Measurements from ENCODE around the gene DCTN4.
A peak's percentile ranks its signal among the peaks of the same experiment; 100 is the strongest.
"Not testable (repeated sequence)": the region's sequence is repeated elsewhere in the genome, so short reads cannot be mapped to it uniquely, and the experiment has no call there.

Gene DCTN4
- 50.4 to 111 (median 68.4) reads per million in 9 experiments for total RNA-seq

GRCh38 chr5:150758531-150759333 is at the start of gene DCTN4:
TSS of gene DCTN4 (minus strand) at chr5:150759017. CDS start at chr5:150758993, 24 bp downstream.
- H3K36me3 Mint-ChIP-seq (ENCODE audit: insufficient read depth): peaks cover 30% of the 10 kb centered on the region
- H3K27ac Mint-ChIP-seq: no peak within 1 kb of the TSS
- peaks cover 14 to 22% of the 10 kb centered on the region in 2 donors for H3K4me1 Mint-ChIP-seq (ENCODE audit: low read depth in 2 of 2)
- no peaks in the 10 kb centered on the region for H3K9me3 Mint-ChIP-seq
- DNase-seq (peak; percentile 89 to 90 (median 89)), ATAC-seq (replicated peaks) (peak; percentile 91)
- peaks cover 13 to 16% of the 10 kb centered on the region in 2 donors for H3K27me3 Mint-ChIP-seq
- H3K4me3 Mint-ChIP-seq: peak within 1 kb of the TSS in 1 of 2 donors; percentile 27

- Mint-ChIP-seq H3K36me3 (ENCODE audit: insufficient read depth) (no peaks in the 10 kb centered on the region), H3K27me3 (peaks cover 15 to 30% of the 10 kb centered on the region in 2 donors), H3K4me1 (ENCODE audit: low read depth in 2 of 2) (no peaks in the 10 kb centered on the region), H3K9me3 (no peaks in the 10 kb centered on the region), H3K4me3 (no peak overlapping the region), H3K27ac (no peak overlapping the region)
- DNase-seq (no peak), ATAC-seq (replicated peaks) (no peak)
Observed at GRCh38 chr5:150804388-150804787, 45.6 kb upstream of the DCTN4 start.

- Mint-ChIP-seq H3K27me3 (peaks cover 15 to 30% of the 10 kb centered on the region in 2 donors), H3K4me3 (no peak overlapping the region), H3K27ac (no peak overlapping the region), H3K9me3 (no peaks in the 10 kb centered on the region), H3K4me1 (ENCODE audit: low read depth in 2 of 2) (no peaks in the 10 kb centered on the region), H3K36me3 (ENCODE audit: insufficient read depth) (no peaks in the 10 kb centered on the region)
- ATAC-seq (replicated peaks): peak; percentile 56
- peak in 2 of 3 experiments; percentile 16 to 21 for DNase-seq
Observed at GRCh38 chr5:150801117-150801927, 42.5 kb upstream of the DCTN4 start.

- Mint-ChIP-seq H3K27me3 (peaks cover 0 to 7% of the 10 kb centered on the region in 2 donors), H3K4me1 (ENCODE audit: low read depth in 2 of 2) (no peaks in the 10 kb centered on the region), H3K9me3 (no peaks in the 10 kb centered on the region), H3K36me3 (ENCODE audit: insufficient read depth) (no peaks in the 10 kb centered on the region), H3K4me3 (no peak overlapping the region), H3K27ac (no peak overlapping the region)
- no peak for DNase-seq
- ATAC-seq (replicated peaks): no peak
Observed at GRCh38 chr5:150797384-150797783, 38.6 kb upstream of the DCTN4 start.

- Mint-ChIP-seq H3K36me3 (ENCODE audit: insufficient read depth) (no peaks in the 10 kb centered on the region), H3K27ac (no peak overlapping the region), H3K4me1 (ENCODE audit: low read depth in 2 of 2) (peaks cover 2 to 4% of the 10 kb centered on the region in 2 donors), H3K4me3 (no peak overlapping the region), H3K9me3 (no peaks in the 10 kb centered on the region), H3K27me3 (peaks cover 0 to 13% of the 10 kb centered on the region in 2 donors)
- ATAC-seq (replicated peaks) (no peak), DNase-seq (no peak)
Observed at GRCh38 chr5:150794927-150795326, 36.1 kb upstream of the DCTN4 start.

GRCh38 chr5:150793423-150793888 is 34.6 kb upstream of the DCTN4 start:
- peaks cover 0 to 13% of the 10 kb centered on the region in 2 donors for H3K27me3 Mint-ChIP-seq
- H3K4me3 Mint-ChIP-seq; H3K27ac Mint-ChIP-seq; DNase-seq; H3K36me3 Mint-ChIP-seq (ENCODE audit: insufficient read depth); H3K4me1 Mint-ChIP-seq (ENCODE audit: low read depth in 2 of 2); ATAC-seq (replicated peaks); H3K9me3 Mint-ChIP-seq: not testable (repeated sequence)

GRCh38 chr5:150791536-150791935 is 32.7 kb upstream of the DCTN4 start:
- ATAC-seq (replicated peaks): no peak
- Mint-ChIP-seq H3K9me3 (no peaks in the 10 kb centered on the region), H3K4me1 (ENCODE audit: low read depth in 2 of 2) (peaks cover 6 to 11% of the 10 kb centered on the region in 2 donors), H3K27ac (no peak overlapping the region), H3K4me3 (no peak overlapping the region), H3K36me3 (ENCODE audit: insufficient read depth) (no peaks in the 10 kb centered on the region), H3K27me3 (peaks cover 0 to 13% of the 10 kb centered on the region in 2 donors)
- DNase-seq: no peak

- peaks cover 0 to 13% of the 10 kb centered on the region in 2 donors for H3K27me3 Mint-ChIP-seq
- peaks cover 6 to 14% of the 10 kb centered on the region in 2 donors for H3K4me1 Mint-ChIP-seq (ENCODE audit: low read depth in 2 of 2)
- ATAC-seq (replicated peaks) (peak; percentile 96), DNase-seq (peak in 1 of 3 experiments; percentile 11)
- no peaks in the 10 kb centered on the region for H3K36me3 Mint-ChIP-seq (ENCODE audit: insufficient read depth)
- H3K9me3 Mint-ChIP-seq: no peaks in the 10 kb centered on the region
- H3K27ac Mint-ChIP-seq: peak overlapping the region; percentile 17 to 67
- no peak overlapping the region for H3K4me3 Mint-ChIP-seq
Observed at GRCh38 chr5:150789943-150790611, 31.3 kb upstream of the DCTN4 start.

- H3K4me3 Mint-ChIP-seq: no peak overlapping the region
- peak overlapping the region in 1 of 2 donors; percentile 17 for H3K27ac Mint-ChIP-seq
- peaks cover 6 to 18% of the 10 kb centered on the region in 2 donors for H3K4me1 Mint-ChIP-seq (ENCODE audit: low read depth in 2 of 2)
- no peaks in the 10 kb centered on the region for H3K9me3 Mint-ChIP-seq
- ATAC-seq (replicated peaks) (no peak), DNase-seq (no peak)
- peaks cover 0 to 13% of the 10 kb centered on the region in 2 donors for H3K27me3 Mint-ChIP-seq
- H3K36me3 Mint-ChIP-seq (ENCODE audit: insufficient read depth): no peaks in the 10 kb centered on the region
Observed at GRCh38 chr5:150789450-150789849, 30.6 kb upstream of the DCTN4 start.

- H3K36me3 Mint-ChIP-seq (ENCODE audit: insufficient read depth): no peaks in the 10 kb centered on the region
- no peak for ATAC-seq (replicated peaks)
- peaks cover 0 to 12% of the 10 kb centered on the region in 2 donors for H3K27me3 Mint-ChIP-seq
- H3K9me3 Mint-ChIP-seq: no peaks in the 10 kb centered on the region
- H3K4me3 Mint-ChIP-seq: no peak overlapping the region
- DNase-seq: no peak
- peaks cover 9 to 23% of the 10 kb centered on the region in 2 donors for H3K4me1 Mint-ChIP-seq (ENCODE audit: low read depth in 2 of 2)
- no peak overlapping the region for H3K27ac Mint-ChIP-seq
Observed at GRCh38 chr5:150788977-150789376, 30.2 kb upstream of the DCTN4 start.

- H3K4me1 Mint-ChIP-seq (ENCODE audit: low read depth in 2 of 2): peaks cover 18 to 33% of the 10 kb centered on the region in 2 donors
- H3K36me3 Mint-ChIP-seq (ENCODE audit: insufficient read depth): no peaks in the 10 kb centered on the region
- ATAC-seq (replicated peaks) (no peak), DNase-seq (no peak)
- H3K9me3 Mint-ChIP-seq: no peaks in the 10 kb centered on the region
- no peak overlapping the region for H3K27ac Mint-ChIP-seq
- no peak overlapping the region for H3K4me3 Mint-ChIP-seq
- peaks cover 0 to 6% of the 10 kb centered on the region in 2 donors for H3K27me3 Mint-ChIP-seq
Observed at GRCh38 chr5:150787656-150788055, 28.8 kb upstream of the DCTN4 start.

- no peak for ATAC-seq (replicated peaks)
- H3K27me3 Mint-ChIP-seq: peaks cover 0 to 6% of the 10 kb centered on the region in 2 donors
Observed at GRCh38 chr5:150786876-150787275, 28.1 kb upstream of the DCTN4 start.

GRCh38 chr5:150785950-150786349 is 27.1 kb upstream of the DCTN4 start:
- ATAC-seq (replicated peaks): no peak
- peak overlapping the region in 1 of 2 donors; percentile 1 for H3K27ac Mint-ChIP-seq

More at GRCh38 chr5:150786876-150787275, 28.1 kb upstream of the DCTN4 start:
- Mint-ChIP-seq H3K9me3 (no peaks in the 10 kb centered on the region), H3K36me3 (ENCODE audit: insufficient read depth) (no peaks in the 10 kb centered on the region), H3K4me1 (ENCODE audit: low read depth in 2 of 2) (peaks cover 20 to 40% of the 10 kb centered on the region in 2 donors), H3K27ac (no peak overlapping the region), H3K4me3 (no peak overlapping the region)
- no peak for DNase-seq

More at GRCh38 chr5:150785950-150786349, 27.1 kb upstream of the DCTN4 start:
- H3K4me1 Mint-ChIP-seq (ENCODE audit: low read depth in 2 of 2): peaks cover 24 to 45% of the 10 kb centered on the region in 2 donors
- H3K9me3 Mint-ChIP-seq: no peaks in the 10 kb centered on the region
- H3K4me3 Mint-ChIP-seq: no peak overlapping the region
- no peak for DNase-seq
- no peaks in the 10 kb centered on the region for H3K36me3 Mint-ChIP-seq (ENCODE audit: insufficient read depth)
- peaks cover 0 to under 1% of the 10 kb centered on the region in 2 donors for H3K27me3 Mint-ChIP-seq
